Activated effector memory CD4-positive, alpha-beta T cell treated with anti-CD3 and anti-CD28 coated beads, Interleukin-2, amount 50 U/mL, for 16 hours (primary cell): ENCODE results near the gene MAPRE2.

Experiments used
- DNase-seq: peaks from one replicate; pipeline ENCODE4 v3.0.0-alpha.2; 2020

MAPRE2 gene

DNA sequence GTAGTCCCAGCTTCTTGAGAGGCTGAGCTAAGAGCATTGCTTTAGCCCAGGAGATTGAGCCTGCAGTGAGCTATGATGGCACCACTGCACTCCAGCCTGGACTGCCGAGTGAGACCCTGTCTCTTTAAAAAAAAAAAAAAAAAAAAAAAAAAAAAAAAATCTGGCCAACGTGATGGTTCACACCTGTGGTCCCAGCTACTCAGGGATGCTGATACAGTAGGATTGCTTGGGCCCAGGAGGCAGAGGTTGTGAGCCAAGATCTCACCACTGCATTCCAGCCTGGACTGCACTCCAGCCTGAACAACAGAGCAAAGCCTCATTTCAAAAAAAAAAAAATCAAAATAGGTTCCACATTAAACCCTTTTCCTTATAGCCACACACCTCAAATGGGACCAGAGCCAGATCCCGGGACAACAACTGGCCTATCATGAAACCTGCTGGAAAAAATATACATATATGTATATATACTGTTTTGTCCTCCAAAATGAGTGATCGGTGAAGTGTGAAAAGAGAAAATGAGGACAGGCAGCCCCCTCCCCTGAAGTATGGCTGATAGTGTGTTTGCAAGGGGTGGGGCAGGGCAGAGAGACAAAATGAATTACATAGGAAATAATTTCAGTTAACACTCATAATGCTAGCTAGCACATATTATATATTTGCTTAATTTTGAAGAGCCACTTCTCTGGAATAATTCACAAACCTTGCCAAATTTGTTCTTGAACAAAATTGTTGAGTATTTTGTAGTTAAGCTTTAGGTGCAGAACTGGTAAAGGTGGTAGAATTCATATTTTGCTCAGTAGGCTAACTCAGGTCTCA is 22.9 kb downstream of the MAPRE2 start:
- DNase-seq, result no peak

- DNase-seq, result no peak
Observed at GRCh38 chr18:35067454-35067853, 26.2 kb downstream of the MAPRE2 start.

- DNase-seq, result no peak
Observed at GRCh38 chr18:35071819-35072247, 30.6 kb downstream of the MAPRE2 start.

DNA sequence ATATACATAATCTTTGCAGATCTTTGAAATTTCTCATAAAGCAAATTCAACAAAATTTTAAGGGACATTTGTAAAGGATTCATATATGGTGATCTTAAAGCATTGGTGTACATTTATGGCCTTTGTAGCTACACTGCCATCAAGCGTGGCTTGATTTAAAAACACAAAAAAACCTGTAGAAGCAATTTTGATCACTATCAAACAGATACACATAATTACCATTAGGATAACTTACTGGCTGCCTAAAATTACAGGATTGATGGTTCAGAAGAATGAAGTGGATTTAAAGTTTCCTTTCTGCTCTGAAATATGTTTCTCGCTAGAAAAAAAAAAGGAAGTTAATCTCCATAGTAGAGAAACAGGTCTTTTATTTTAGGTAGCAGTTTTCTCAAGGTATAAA is 31.4 kb downstream of the MAPRE2 start:
- no peak for DNase-seq

DNA sequence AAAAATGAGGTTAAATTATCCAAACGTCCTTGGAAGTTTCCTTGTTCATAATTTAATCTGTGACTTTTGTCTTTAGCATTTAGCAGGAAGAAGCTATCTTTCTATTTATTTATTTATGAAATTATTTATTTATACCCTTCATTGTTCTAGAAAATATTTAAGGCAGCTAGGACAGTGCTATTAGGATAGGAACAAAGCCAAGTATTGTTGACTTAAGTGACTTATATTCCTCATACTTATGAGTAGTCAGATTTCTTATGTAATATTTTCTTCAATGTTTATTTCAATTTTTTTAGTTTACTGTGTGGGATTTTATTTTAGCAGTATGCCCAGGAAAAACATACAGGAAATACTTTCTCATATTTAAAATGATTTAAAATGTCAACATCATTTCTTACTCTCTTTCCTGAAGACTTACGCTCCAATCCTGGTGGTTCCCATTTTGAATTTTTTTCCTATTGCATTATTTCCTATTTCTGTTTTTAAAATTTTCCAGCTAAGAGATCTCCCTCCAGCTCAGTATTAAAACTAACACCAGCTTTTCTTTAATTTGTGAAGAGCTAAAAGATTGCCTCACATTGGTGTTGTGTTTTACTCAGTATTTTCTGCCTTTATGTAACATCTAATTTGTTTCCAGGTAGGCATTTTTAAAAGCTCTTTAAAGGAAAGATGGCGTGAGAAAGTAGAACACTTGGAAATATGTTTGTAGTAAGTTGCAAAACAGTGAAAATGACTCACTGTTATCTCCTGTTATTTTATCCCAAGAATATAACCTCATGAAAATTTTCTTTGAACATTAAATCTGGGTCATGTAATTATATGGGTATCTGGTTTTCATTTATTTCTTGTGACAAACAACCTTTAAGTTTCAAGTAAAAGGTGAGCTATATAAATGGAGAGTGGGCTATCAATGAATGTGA is 32.2 kb downstream of the MAPRE2 start:
- no peak for DNase-seq

DNA sequence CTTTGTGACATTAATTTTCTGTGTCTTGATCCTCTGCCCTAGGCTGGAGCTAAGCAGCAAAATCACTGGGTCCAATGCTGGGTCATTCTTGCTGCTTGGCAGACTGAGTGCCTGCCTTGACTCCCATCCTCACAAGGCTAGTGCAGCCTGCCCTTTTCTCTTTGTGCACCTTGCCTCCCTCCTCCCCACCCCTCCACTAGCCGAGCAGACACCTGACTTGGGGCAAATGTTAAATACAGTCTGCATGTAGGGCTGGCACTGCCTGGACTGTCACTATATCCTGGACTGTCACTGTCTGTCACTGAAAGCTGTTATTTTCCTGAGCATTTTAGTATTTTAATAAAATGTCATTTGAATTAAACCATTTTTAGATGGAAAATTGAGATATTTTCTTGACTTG is 33.4 kb downstream of the MAPRE2 start:
- no peak for DNase-seq

DNA sequence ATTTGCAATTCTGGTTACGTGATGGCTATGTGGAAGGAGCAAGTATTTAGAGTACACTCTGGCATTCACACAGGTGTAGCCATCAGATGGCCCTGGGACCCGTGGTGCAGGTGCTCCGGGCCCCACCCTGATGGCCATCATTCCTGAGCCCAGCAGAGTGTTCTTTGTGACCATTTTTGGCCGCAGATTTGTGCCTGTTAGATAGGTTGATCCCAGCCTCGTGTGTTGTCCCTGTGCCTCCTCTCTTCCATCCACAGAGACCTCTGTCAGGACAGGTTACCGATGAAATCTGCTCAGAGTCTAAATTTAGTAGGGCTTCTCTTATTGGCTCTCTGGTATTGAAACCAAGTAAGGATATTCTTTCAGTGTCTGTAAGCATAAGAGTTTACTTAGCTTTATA is 33.9 kb downstream of the MAPRE2 start:
- no peak for DNase-seq

DNA sequence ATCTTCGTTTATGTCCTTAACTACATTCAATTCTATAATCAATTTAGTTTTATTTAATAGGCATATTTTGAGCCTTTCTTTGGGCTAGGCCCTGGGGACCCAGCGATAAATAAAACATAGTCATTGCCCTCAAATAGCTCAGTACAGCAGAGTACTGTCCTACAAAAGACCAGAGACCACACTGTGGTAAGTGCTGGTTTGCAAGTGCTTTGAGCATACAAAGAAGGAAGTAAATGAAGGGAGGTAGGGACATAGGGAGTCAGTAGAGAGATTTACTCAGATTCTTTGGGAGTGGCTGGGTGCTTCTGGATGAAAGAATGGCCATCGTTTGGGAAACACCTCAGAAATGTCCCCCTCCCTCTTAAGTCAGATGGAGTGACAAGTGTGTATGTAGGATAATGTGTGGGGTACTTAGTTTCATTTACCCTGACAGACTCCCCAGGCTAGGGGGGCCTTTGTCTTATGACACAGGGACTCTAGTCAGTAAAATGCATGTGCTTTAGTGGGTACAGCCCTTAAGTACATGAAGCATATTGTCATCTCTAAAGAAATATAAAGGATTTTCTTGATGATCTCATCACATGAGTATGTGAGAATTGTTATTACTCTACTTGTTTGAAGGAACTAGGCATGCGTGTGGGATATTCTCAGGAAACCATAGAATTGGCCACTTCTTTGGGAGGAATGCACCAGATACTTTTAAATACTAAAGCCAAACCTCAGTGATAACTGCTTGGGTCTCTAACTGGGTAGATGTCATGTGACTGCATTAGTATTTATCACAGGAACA is 35.1 kb downstream of the MAPRE2 start:
- no peak for DNase-seq

DNA sequence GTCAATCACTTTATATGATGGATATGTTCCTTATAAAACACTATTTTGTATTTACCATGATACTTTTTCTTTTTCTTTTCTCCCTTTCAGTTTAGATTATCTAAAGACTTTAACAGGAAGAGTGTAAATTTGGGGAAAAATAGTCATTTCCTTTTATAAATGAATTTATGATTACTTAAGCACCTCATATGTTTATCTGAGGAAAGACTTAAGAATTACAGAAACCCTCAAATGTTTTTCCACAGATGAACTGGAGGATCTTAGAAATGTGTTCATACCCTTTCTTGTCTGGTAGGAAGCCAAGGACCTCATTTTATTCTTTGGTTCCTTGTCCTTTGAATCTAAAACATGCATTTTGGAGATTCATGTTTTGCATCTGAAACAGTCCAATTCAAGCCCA is 36.7 kb downstream of the MAPRE2 start:
- no peak for DNase-seq

DNA sequence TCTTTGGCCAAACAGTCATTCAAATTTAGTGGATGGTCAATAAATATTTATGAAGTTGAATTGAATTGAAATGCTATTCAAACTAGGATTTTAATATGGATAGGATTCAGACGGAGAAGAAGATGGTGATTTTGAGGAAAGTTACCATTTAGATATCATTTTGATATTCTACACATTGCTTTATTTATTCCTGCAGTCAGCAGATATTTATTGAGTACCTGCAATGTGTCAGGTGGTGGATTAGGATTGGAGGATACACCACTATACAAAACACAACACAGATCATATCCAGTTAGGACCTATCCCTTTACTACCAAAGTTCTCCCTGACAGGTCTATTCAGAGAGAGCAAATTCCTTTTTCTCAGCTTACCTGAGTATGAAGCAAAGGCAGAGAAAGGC is 38.8 kb downstream of the MAPRE2 start:
- no peak for DNase-seq

GRCh38 chr18:35083174-35083712 is 42.0 kb downstream of the MAPRE2 start:
- DNase-seq, result no peak

- DNase-seq, result no peak
Observed at GRCh38 chr18:35084494-35085449, 43.6 kb downstream of the MAPRE2 start.

DNA sequence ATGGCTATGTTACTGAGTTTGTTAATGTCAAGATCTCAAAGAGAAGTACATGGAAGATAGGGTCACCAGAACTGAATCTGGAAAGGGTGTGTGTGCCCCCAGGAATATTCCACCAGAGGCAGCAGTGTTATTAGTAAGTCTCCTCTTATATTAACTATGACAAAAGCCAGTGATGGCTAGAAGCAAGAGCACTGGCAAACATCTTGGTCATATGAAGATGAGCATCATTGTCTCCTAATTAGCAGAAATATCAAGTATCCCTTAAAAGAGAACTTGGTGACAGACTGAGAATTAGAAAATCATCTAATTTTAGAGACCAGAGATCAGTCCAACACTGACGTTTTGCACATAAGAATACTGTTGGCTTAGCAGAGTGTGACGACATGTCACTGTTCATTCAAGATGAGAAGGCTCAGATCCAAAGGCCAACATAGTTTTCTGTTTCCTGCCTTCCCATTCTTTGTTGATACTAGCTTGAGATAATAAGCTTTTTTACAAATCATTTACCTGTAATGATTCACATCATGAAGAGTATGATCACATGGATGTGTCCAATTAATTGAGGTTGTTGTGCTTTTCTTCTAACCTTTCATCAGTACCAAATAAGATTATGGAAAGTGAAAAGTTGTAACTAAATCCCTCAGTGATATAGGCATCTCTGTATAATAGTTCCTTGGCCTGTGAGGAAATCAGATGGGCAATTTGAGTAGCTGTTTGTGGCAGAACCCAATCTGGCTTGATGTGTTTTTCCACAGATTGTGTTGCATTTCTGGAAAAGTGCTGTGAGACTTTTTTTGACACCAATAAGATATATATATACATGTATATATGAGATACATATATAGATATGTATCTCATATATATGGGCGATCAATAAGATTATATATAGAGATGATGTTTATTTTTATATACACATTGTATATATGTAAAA is 44.5 kb downstream of the MAPRE2 start:
- no peak for DNase-seq

DNA sequence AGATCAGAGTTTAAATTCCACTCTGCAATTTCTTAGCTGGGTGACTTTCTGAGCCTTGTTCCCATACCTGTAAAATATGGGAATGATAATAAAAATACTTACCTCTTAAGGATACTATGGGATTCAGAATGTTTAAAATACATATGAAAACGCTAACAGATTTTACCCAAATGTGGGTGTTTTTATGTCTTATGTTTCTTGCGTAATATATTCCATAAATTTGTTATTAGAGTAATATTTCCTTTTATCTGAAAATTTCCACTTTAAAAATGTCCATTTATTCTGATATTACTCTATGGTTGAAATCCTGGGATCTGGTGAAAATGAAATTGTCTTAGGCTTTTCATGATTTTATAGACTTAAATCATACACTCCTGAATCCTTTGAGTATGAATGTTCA is 45.5 kb downstream of the MAPRE2 start:
- no peak for DNase-seq

- DNase-seq, result no peak
Observed at GRCh38 chr18:35087726-35088125, 46.5 kb downstream of the MAPRE2 start.

DNA sequence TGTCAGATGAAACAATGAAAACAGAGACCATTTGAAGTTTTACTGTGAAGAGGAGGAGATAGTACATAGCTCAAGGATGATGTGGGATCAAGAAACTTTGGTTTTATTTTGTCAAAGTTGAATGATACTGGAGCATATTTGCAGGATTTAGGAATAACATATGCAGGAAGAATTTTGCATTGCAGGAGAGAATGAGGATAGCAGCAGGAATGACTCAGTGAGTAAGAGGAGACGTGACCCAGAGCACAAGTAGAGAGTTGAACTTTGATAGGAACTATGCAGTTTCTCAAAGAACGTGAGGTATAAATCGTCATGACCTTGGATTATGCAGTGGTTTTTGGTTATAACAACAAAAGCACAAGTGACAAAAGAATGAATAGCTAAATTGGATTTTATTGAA is 47.7 kb downstream of the MAPRE2 start:
- DNase-seq, result no peak

DNA sequence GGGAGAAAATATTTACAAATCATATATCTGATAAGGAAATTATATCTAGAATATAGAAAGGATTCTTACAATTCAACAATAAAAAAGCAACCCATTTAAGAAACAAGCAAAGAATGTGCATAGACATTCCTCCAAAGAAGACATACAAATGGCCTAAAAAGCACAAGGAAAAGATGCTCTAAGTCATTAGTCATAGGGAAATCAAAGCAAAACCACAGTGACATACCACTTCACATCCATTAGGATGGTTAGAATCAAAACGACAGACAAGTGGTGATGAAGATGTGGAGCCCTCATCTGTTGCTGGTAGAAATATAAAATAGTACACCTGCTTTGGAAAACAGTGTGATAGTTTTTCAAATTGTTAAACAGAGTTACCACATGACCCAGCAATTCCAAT is 48.2 kb downstream of the MAPRE2 start:
- DNase-seq, result no peak

DNA sequence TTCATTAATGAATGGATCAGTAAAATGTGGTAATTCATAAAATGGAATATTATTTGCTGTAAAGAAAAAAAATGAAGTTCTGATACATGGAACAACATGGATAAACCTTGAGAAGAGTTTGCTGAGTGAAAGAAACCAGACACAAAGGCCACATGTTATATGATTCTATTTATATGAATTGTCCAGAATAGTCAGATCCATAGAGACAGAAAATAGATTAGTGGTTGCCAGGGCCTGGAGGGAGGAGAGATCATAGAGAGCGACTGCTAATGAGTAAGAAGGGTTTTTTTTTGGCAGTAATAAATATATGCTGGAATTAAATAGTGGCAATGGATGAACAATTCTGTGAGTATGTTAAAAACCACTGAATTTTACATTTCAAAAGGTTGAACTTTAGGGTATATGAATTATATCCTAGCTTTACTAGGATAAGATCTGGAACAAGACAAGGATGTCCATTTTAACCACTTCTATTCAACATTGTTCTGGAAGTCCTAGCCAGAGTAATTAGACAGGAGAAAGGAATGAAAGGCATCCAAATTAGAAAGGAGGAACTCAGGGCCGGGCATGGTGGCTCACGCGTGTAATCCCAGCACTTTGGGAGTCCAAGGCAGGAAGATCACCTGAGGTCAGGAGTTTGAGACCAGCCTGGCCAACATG is 48.8 kb downstream of the MAPRE2 start:
- no peak for DNase-seq

DNA sequence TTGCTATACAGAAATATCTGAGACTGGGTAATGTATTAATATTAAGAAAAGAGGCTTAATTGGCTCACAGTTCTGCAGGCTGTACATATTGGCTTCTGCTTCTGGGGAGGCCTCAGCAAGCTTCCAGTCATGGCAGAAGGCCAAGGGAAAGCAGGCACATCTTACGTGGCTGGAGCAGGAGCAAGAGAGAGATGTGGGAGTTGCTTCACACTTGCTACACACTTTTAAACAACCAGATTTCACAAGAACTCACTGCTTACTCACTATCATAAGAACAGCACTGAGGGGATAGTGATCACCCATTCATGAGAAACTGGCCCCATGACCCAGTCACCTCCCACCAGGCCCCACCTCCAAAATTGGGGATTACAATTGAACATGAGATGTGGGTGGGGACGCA is 50.6 kb downstream of the MAPRE2 start:
- no peak for DNase-seq
